Mammary epithelial cell (primary cell): ENCODE data around the gene NFS1.

Source experiments
- CTCF ChIP-seq, 2 donors: IDR thresholded peaks in 1 of 2; conservative IDR thresholded peaks in 1 of 2; 2 replicates each; pipeline ENCODE4 v1.5.1; 2011 to 2012; ENCODE audit warnings: inconsistent platforms in 2 of 2, low read length in 2 of 2, mild to moderate bottlenecking in 2 of 2, control low read depth in 1 of 2, low read depth in 1 of 2; ENCODE audit not compliant: insufficient read depth in 1 of 2; ENCODE audit errors: extremely low read depth in 1 of 2
- EZH2 ChIP-seq: IDR thresholded peaks from 2 replicates; pipeline ENCODE4 v1.6.1; 2012; ENCODE audit warnings: low read length, inconsistent platforms, borderline replicate concordance

GRCh38 chr20:35626386-35627001, 72.7 kb downstream of the NFS1 start:
- TF ChIP-seq CTCF (conservative IDR thresholded peaks at IDR 0.05 in 1 of 2, IDR thresholded peaks at IDR 0.05 in 1 of 2; ENCODE audit: extremely low read depth in 1 of 2, insufficient read depth in 1 of 2, low read depth in 1 of 2, low read length in 2 of 2), result no peak
- TF ChIP-seq EZH2, result no peak
